ENCODE data around the gene SMTN. TPM values are rescaled to one million over a fixed set of nuclear protein-coding genes. Genes with fewer than 3 reads are reported as not detected.

Gene SMTN
- total RNA-seq, 2 experiments from 2014 or later, result 55.1 to 57.4 TPM

DNA sequence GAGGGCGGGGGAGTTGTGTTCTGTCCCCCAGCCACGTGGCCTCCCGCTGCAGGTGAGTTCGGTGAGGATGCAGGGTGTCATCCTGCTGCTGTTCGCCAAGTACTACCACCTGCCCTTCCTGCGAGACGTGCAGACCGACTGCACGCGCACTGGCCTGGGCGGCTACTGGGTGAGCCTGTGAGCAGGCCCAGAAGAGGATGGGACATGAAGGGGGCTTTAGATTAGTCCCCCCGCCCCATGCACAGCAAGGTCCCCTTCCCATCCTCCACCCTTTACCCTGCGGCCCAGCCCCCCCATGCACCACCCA is 45.7 kb downstream of the SMTN start:
- ChIA-PET CTCF (no interaction called here), POLR2A (no interaction called here)
- intact Hi-C loops (cut with micrococcal nuclease), result no loop called here
- Mint-ChIP-seq H3K27ac (no peak overlapping the region), H3K9me3 (no peaks in the 10 kb centered on the region), H3K4me1 (ENCODE audit: low read depth) (no peaks in the 10 kb centered on the region), H3K27me3 (peaks cover 3% of the 10 kb centered on the region), H3K4me3 (no peak overlapping the region), H3K36me3 (no peaks in the 10 kb centered on the region)
- DNase-seq, result no peak

DNA sequence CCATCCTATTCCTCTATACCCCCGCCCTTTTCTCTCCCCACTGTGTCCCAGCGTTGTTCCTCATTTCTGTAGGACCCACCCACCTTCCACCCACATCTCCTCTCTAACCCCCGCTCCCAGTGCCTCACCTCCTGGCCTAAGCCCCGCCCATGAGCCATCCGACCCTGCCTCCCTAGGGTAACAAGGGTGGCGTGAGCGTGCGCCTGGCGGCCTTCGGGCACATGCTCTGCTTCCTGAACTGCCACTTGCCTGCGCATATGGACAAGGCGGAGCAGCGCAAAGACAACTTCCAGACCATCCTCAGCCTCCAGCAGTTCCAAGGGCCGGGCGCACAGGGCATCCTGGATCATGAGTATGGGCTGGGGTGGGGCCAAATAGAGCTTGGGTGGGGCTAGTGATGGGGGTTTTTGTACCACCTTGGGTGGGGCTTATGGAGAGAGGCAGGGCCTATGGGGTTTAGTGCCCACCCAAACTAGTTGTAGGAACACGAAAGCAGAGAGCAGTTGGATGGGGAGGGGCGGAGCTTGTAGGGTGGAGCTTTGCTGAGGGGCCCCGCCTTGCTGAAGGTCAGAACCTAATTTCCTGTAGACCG is 46.2 kb downstream of the SMTN start:
- H3K9me3 Mint-ChIP-seq, result no peaks in the 10 kb centered on the region

DNA sequence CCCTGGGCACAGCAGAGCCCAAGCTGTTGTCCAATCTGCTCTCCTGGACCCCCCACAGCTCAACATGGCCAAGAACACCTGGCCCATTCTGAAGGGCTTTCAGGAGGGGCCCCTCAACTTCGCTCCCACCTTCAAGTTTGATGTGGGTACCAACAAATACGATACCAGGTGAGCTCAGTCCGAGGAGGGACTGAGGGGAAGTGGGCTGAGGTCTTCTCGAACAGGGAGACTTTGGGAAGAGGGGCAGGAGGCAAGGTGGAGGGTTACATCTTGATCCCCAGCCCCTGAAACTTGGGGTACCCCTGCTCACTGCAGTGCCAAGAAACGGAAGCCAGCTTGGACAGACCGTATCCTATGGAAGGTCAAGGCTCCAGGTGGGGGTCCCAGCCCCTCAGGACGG is 47.0 kb downstream of the SMTN start:
- ChIA-PET POLR2A (no interaction called here), CTCF (interaction anchor here (0.9 to 1.3 kb wide), 2 partner anchors 21 to 43 kb away, joined by 3 to 4 read pairs; partner anchors contain the start of gene SELENOM)
- Mint-ChIP-seq H3K9me3 (no peaks in the 10 kb centered on the region), H3K4me1 (ENCODE audit: low read depth) (no peaks in the 10 kb centered on the region), H3K27me3 (peaks cover 3% of the 10 kb centered on the region), H3K36me3 (no peaks in the 10 kb centered on the region), H3K27ac (no peak overlapping the region), H3K4me3 (no peak overlapping the region)
- intact Hi-C loops (cut with micrococcal nuclease), result no loop called here
- no peak for DNase-seq

More for the DNA sequence above, 46.2 kb downstream of the SMTN start:
- peaks cover 3% of the 10 kb centered on the region for H3K27me3 Mint-ChIP-seq
- POLR2A ChIA-PET, result interaction anchor here (0.6 kb wide), 1 partner anchor 286 kb away, joined by 3 read pairs; no protein-coding TSS in a partner anchor
- no peak overlapping the region for H3K4me3 Mint-ChIP-seq
- no peak overlapping the region for H3K27ac Mint-ChIP-seq
- DNase-seq, result no peak
- CTCF ChIA-PET, result interaction anchor here (0.9 to 1.3 kb wide), 2 partner anchors 20 to 42 kb away, joined by 3 to 4 read pairs; partner anchors contain the start of gene SELENOM
- H3K4me1 Mint-ChIP-seq (ENCODE audit: low read depth), result no peaks in the 10 kb centered on the region
- H3K36me3 Mint-ChIP-seq, result no peaks in the 10 kb centered on the region
- intact Hi-C loops (cut with micrococcal nuclease), result no loop called here

DNA sequence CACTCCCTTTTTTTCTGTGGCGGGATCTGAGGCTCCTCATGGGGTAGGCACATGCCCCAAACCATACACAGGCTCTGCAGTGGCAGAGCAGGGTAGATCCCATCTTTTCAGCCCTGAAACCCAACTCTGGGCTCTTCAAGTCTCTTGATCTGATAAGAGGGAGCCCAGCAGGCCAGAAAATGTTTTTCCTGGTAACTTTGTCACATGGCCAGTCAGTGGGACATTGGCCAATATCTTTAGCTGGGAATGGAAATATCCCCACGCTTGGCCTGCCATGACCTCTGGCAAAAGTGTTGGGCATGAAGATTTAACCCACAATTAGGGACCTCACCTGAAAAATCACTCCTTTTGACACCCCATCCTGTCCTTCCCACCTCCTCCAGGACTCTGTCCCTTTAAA is 49.8 kb downstream of the SMTN start:
- H3K4me3 Mint-ChIP-seq, result no peak overlapping the region
- peaks cover 3% of the 10 kb centered on the region for H3K27me3 Mint-ChIP-seq
- H3K27ac Mint-ChIP-seq, result no peak overlapping the region
- no peaks in the 10 kb centered on the region for H3K4me1 Mint-ChIP-seq (ENCODE audit: low read depth)
- ChIA-PET CTCF (interaction anchor here (0.7 kb wide), 1 partner anchor 19 kb away, joined by 3 read pairs; no protein-coding TSS in a partner anchor), POLR2A (no interaction called here)
- no peaks in the 10 kb centered on the region for H3K9me3 Mint-ChIP-seq
- H3K36me3 Mint-ChIP-seq, result no peaks in the 10 kb centered on the region
- DNase-seq, result no peak
- intact Hi-C loops (cut with micrococcal nuclease), result no loop called here

DNA sequence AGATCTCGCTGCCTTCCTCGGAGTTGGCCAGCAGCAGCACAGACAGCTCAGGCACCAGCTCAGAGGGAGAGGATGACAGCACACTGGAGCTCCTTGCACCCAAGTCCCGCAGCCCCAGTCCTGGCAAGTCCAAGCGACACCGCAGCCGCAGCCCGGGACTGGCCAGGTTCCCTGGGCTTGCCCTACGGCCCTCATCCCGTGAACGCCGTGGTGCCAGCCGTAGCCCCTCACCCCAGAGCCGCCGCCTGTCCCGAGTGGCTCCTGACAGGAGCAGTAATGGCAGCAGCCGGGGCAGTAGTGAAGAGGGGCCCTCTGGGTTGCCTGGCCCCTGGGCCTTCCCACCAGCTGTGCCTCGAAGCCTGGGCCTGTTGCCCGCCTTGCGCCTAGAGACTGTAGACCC is 52.8 kb downstream of the SMTN start:
- no peak overlapping the region for H3K27ac Mint-ChIP-seq
- DNase-seq, result no peak
- ChIA-PET POLR2A (no interaction called here), CTCF (no interaction called here)
- H3K36me3 Mint-ChIP-seq, result no peaks in the 10 kb centered on the region
- no peak overlapping the region for H3K4me3 Mint-ChIP-seq
- no peaks in the 10 kb centered on the region for H3K4me1 Mint-ChIP-seq (ENCODE audit: low read depth)
- no peaks in the 10 kb centered on the region for H3K9me3 Mint-ChIP-seq
- intact Hi-C loops (cut with micrococcal nuclease), result no loop called here
- H3K27me3 Mint-ChIP-seq, result no peaks in the 10 kb centered on the region

DNA sequence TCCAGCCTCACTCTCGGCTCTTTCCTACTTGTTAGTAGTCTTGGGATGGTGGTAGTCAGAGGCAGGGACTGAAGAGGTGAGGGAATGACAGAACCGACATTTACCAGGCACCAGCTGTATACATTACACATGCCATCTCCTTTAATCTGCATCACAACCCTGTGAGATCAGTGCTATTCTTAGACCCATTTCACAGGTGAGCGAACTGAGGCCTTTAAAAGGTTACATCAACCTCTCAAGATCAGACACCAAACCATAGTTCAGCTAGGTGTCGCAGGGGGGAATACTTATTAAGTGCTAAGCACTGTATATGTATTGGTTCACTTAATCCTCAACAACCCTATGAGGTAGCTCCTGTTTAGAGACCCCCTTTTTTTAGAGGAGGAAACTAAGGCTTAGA is 53.6 kb downstream of the SMTN start:
- Mint-ChIP-seq H3K4me1 (ENCODE audit: low read depth) (no peaks in the 10 kb centered on the region), H3K4me3 (no peak overlapping the region), H3K27ac (no peak overlapping the region), H3K36me3 (no peaks in the 10 kb centered on the region), H3K9me3 (no peaks in the 10 kb centered on the region), H3K27me3 (no peaks in the 10 kb centered on the region)
- intact Hi-C loops (cut with micrococcal nuclease), result no loop called here
- no peak for DNase-seq
- ChIA-PET CTCF (no interaction called here), POLR2A (no interaction called here)

DNA sequence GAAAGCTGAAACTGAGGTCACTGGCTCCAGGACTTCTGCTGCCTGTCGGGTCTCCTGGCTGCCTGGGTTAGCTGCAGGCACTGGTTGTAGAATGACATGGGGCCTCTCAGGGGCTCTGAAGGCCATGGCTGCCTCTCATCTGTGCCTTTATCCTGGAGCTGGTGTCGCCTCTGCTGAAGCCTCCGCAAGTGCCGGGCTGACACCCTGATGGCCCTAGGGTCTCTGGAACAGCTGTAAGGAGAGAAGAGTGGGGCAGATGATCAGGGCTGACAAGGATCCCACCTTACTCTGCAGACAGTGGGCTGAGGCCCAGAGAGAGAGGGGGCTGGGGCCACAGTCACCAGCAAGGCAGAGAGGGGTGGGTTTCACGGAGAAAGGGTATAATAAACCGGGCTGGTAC is 54.6 kb downstream of the SMTN start:
- Mint-ChIP-seq H3K27me3 (no peaks in the 10 kb centered on the region), H3K27ac (no peak overlapping the region), H3K4me3 (no peak overlapping the region), H3K9me3 (no peaks in the 10 kb centered on the region), H3K36me3 (no peaks in the 10 kb centered on the region), H3K4me1 (ENCODE audit: low read depth) (no peaks in the 10 kb centered on the region)
- DNase-seq, result no peak
- intact Hi-C loops (cut with micrococcal nuclease), result no loop called here
- ChIA-PET CTCF (no interaction called here), POLR2A (no interaction called here)

DNA sequence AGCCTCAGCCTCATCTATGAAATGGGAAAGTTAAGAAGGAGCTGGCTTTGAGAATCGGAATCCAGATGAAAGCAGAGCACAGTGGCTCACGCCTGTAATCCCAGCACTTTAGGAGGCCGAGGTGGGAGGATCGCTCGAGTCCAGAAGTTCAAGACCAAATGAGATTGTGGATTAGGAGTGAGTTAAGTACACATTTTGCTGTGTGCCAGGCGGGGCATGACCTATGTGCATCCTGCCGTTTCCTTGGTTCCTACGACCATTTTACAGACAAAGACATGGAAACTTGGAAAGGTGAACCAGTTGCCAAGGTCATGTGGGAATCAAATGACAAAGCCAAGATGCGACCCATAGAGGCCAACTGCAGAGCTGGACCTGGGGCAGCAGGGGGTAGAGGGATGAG is 55.0 kb downstream of the SMTN start:
- ChIA-PET CTCF (no interaction called here), POLR2A (no interaction called here)
- no peaks in the 10 kb centered on the region for H3K27me3 Mint-ChIP-seq
- DNase-seq, result no peak
- no peaks in the 10 kb centered on the region for H3K4me1 Mint-ChIP-seq (ENCODE audit: low read depth)
- no peak overlapping the region for H3K4me3 Mint-ChIP-seq
- H3K36me3 Mint-ChIP-seq, result no peaks in the 10 kb centered on the region
- intact Hi-C loops (cut with micrococcal nuclease), result no loop called here
- H3K27ac Mint-ChIP-seq, result no peak overlapping the region
- H3K9me3 Mint-ChIP-seq, result no peaks in the 10 kb centered on the region

DNA sequence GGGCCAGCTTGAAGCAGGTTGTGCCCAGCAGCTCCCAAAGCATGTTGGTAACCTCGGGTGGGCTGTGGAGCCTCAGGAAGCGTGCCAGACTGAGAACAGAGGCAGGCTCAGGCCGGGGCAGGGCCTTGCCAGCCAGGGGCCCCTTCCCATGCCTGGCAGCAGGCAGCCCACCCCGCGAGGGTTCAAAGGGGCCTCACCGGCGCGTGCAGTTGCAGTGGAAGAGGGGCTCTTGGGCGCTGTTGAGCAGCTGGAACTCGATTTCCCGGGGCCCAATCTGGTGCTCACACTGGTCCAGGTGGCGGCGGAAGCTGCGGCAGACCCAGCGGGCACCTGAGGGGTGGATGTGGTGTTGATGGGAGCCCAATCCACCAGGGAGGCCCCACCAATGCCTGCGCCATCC is 55.6 kb downstream of the SMTN start:
- H3K9me3 Mint-ChIP-seq, result no peaks in the 10 kb centered on the region
- no peak for DNase-seq
- POLR2A ChIA-PET, result no interaction called here
- intact Hi-C loops (cut with micrococcal nuclease), result no loop called here
- no peaks in the 10 kb centered on the region for H3K27me3 Mint-ChIP-seq
- H3K36me3 Mint-ChIP-seq, result no peaks in the 10 kb centered on the region
- CTCF ChIA-PET, result no interaction called here
- H3K4me3 Mint-ChIP-seq, result no peak overlapping the region
- no peak overlapping the region for H3K27ac Mint-ChIP-seq
- H3K4me1 Mint-ChIP-seq (ENCODE audit: low read depth), result no peaks in the 10 kb centered on the region

DNA sequence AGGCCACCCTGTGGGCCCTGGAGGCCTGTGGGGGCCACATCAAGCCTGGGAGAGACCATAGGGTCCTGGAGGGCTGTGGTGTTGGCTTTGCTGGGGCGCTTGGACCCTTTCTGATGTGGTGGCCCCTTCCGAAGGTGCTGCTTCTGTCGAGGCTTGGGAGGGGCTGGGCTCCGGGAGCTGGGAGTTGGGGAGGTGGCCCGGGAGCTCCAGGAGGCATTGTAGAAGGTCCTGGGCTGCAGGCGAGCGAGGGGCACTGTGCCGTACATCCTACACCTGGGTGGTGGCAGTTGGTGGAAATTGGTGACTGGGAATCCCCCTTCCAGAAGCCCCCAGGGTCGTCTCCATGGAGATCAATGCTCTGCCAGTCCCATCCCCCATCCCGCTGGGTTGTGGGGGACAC is 56.6 kb downstream of the SMTN start:
- Mint-ChIP-seq H3K9me3 (no peaks in the 10 kb centered on the region), H3K4me1 (ENCODE audit: low read depth) (no peaks in the 10 kb centered on the region), H3K4me3 (no peak overlapping the region), H3K36me3 (no peaks in the 10 kb centered on the region), H3K27me3 (no peaks in the 10 kb centered on the region), H3K27ac (no peak overlapping the region)
- POLR2A ChIA-PET, result no interaction called here
- CTCF ChIA-PET, result no interaction called here
- intact Hi-C loops (cut with micrococcal nuclease), result no loop called here
- no peak for DNase-seq

DNA sequence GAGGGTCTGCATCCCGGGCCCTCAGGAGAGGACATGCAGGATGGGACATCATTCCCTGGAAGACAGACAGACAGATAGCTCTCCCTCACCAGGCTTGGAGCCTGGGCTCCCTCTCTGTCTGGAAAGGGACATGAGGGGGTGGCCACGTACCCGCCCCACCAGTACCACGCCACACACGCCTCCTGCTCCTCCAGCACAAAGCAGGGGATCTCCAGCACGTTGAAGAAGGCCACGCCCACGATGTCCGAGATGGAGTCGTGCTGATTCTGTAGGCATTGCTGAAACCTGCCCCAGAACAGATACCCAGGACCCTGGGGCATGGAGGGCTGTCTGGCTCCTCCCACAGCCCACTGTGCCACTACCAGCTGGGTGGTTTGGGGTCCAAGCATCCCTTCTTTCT is 57.0 kb downstream of the SMTN start:
- POLR2A ChIA-PET, result no interaction called here
- intact Hi-C loops (cut with micrococcal nuclease), result no loop called here

DNA sequence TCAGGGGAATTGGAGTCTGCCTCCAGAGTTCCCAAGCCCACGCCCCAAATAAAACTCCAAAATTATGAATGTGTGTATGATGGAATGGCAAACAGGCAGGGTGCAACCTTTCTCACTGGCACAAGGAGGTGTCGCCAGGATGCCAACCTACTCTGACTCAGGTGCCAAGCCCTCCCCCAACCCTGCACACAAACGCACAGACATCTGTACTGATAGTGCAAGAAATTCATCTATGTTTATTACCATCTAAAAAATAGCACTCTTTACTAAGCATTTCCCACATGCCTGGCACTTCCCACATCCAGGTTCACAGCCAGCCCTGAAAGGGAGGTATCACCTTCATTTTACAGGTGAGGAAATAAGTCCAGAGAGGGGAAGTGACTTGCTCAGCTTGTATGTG is 57.9 kb downstream of the SMTN start:
- intact Hi-C loops (cut with micrococcal nuclease), result no loop called here
- Mint-ChIP-seq H3K4me3 (no peak overlapping the region), H3K36me3 (no peaks in the 10 kb centered on the region), H3K4me1 (ENCODE audit: low read depth) (peaks cover 2% of the 10 kb centered on the region), H3K27me3 (no peaks in the 10 kb centered on the region), H3K27ac (no peak overlapping the region), H3K9me3 (no peaks in the 10 kb centered on the region)
- CTCF ChIA-PET, result no interaction called here
- no peak for DNase-seq
- POLR2A ChIA-PET, result no interaction called here

More for the DNA sequence above, 57.0 kb downstream of the SMTN start:
- Mint-ChIP-seq H3K4me1 (ENCODE audit: low read depth) (no peaks in the 10 kb centered on the region), H3K36me3 (no peaks in the 10 kb centered on the region), H3K4me3 (no peak overlapping the region), H3K27ac (no peak overlapping the region), H3K9me3 (no peaks in the 10 kb centered on the region), H3K27me3 (no peaks in the 10 kb centered on the region)
- CTCF ChIA-PET, result no interaction called here
- DNase-seq, result no peak

DNA sequence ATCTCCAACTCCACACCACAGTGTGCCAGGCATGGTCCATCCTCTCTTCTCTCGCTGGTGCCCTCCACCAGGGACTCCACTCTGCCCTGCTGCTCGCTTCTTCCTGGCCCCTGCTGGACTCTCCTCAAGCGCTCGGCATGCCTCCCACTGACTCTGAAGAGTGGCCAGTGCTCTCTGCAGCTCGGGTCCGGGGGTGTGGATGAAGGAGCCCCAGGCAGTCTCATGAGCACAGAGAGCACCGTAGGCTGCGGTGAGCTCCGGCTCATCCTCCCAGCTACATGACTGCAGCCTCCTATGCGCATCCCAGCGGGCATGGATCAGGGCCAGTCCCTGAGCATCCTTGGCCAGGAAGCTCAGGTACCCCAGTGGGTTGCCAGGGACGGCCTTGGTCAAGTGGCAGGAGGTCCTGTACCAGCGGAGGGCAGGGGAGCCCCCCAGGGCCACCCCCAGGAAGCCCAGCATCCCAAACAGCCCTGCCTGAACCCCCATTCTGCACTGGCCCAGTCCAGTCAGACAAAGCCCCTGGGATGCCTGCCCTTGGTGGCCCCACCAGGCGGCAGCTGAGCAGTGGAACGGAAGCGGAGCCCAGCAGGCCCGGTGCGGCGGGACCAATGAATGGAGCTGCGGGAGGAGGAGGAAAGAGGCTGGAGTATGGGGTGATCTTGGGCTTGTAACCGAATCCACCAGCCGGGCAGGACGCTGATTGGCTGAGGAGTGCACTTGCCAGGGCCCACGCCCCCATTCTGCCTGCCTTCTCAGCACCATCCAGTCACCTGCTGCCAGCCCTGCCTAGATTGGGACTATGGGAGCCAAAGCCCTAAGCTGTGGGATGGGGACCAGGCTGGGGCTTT is 59.0 kb downstream of the SMTN start, which contains the start of gene PLA2G3:
Gene PLA2G3, minus strand, starts transcription at position 643 of the 851 bp plus-strand sequence. Its CDS starts 154 bp downstream, at position 489.
- ChIA-PET CTCF (no interaction called here), POLR2A (interaction anchor here (0.8 kb wide), 1 partner anchor 36 kb away, joined by 3 read pairs; no protein-coding TSS in a partner anchor)
- no peaks in the 10 kb centered on the region for H3K36me3 Mint-ChIP-seq
- H3K4me1 Mint-ChIP-seq (ENCODE audit: low read depth), result peaks cover 2% of the 10 kb centered on the region
- no peak within 1 kb of the TSS for H3K27ac Mint-ChIP-seq
- H3K9me3 Mint-ChIP-seq, result peaks cover 3% of the 10 kb centered on the region
- H3K4me3 Mint-ChIP-seq, result no peak within 1 kb of the TSS
- DNase-seq, result no peak
- intact Hi-C loops (cut with micrococcal nuclease), result loop anchor here (10.0 kb wide), 1 partner anchor 195 kb away; no protein-coding TSS in a partner anchor
- no peaks in the 10 kb centered on the region for H3K27me3 Mint-ChIP-seq

Measured in activated CD4-positive, alpha-beta memory T cell treated with anti-CD3 and anti-CD28 coated beads for 36 hours (primary cell).